ENCODE data around the gene DCAF8. TPM values are rescaled to one million over a fixed set of nuclear protein-coding genes. Genes with fewer than 3 reads are reported as not detected.

Gene DCAF8
- total RNA-seq, 2 donors from 2014 or later, result 167 to 178 TPM

DNA sequence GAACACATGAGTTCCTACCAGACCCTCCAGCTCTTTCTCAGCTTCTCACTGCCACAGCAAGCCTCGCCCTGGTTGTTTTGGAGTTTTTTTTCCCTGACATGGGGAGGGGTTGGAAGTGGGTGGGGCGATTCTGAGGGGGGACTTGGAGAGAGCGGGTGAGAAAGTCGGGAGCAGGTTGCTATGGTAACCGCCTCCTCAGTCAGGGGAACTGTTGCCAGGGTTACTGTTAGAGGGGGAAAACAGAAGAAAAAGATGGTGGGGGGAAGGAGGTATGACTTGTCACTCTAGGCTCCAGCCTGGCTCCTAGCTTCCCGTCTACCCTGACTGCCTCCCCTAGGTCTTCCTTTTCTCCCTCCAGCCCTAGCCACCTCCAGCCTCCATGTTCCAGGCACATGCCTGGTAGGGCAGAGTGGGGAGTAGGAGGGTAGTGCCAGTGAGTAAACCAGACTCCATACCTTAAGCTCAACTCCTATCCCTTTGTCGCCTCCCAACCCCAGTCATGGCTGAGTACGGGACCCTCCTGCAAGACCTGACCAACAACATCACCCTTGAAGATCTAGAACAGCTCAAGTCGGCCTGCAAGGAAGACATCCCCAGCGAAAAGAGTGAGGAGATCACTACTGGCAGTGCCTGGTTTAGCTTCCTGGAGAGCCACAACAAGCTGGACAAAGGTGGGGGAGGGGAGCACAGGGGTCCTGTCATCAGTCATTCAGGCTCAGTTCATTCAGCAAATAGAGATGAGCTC lies 51.1 kb downstream of the DCAF8 start:
- ATAC-seq (no peak), DNase-seq (no peak)
- Mint-ChIP-seq H3K4me1 (peaks cover 49% of the 10 kb centered on the region), H3K36me3 (ENCODE audit: low read depth) (peaks cover 16% of the 10 kb centered on the region), H3K4me3 (no peak overlapping the region), H3K27ac (peak overlapping the region; percentile 54), H3K27me3 (no peaks in the 10 kb centered on the region)
- no peaks in the 10 kb centered on the region for H3K9me3 ChIP-seq (ENCODE audit: control insufficient read depth, low read length, poor library complexity, severe bottlenecking)

DNA sequence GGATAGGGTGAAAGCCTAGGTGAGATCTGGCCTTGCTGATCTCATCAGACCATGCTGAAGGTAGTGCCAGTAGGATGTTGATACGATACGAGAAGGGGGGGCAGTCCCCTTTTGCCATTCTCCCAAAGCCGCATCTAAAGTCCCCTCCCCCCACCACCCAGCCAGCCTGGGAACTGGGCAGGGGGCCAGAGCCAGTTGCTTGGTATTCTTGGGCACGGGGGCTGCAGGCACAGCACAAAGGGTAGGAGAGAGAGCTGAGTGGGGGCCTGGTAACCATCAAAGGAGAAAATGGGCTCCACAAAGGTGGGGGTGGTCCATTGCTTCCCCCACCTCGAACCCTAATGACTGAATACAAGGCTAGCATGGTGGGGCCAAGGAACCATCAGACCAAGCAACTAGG lies 51.8 kb downstream of the DCAF8 start:
- DNase-seq (no peak), ATAC-seq (no peak)
- no peaks in the 10 kb centered on the region for H3K9me3 ChIP-seq (ENCODE audit: control insufficient read depth, low read length, poor library complexity, severe bottlenecking)
- peaks cover 16% of the 10 kb centered on the region for H3K36me3 Mint-ChIP-seq (ENCODE audit: low read depth)
- H3K27ac Mint-ChIP-seq, result peak overlapping the region; percentile 94
- no peaks in the 10 kb centered on the region for H3K27me3 Mint-ChIP-seq
- H3K4me1 Mint-ChIP-seq, result peaks cover 49% of the 10 kb centered on the region
- H3K4me3 Mint-ChIP-seq, result no peak overlapping the region

DNA sequence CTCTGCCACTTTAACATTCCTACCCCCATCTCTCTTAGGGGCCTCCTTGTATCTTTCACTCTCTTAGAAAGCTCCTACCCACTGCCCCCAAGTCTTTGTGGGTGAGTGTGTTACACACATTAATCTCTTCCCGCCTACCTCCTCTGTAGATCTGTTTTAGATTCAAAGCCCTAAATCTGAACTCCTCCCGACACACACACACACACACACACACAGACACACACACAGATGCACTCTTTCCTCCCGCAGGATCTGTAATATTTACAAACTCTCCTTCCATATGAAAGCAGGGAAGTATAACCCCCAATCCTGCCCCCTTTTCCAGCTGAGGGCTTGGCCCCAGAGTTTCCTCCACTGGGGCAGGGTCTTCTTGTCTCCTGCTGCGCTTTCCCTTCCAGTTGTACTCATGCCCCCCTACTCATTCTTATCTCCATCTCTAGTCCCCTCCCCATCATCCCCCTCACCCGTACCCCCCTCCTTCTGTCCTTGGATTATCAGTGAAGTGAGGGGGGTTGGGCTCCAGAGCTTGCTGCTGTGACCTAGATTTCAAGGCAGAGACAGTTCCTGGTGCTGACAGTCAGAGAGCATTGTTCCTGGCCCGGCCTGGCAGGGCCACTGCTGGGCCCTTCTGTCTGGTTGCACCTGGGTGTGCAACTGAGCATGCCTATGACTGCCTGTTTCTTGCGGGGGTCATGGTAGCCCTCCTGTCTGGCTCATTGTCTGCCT lies 52.9 kb downstream of the DCAF8 start:
- H3K27ac Mint-ChIP-seq, result peak overlapping the region; percentile 94
- peaks cover 52% of the 10 kb centered on the region for H3K4me1 Mint-ChIP-seq
- no peak overlapping the region for H3K4me3 Mint-ChIP-seq
- DNase-seq, result no peak
- H3K9me3 ChIP-seq (ENCODE audit: control insufficient read depth, low read length, poor library complexity, severe bottlenecking), result no peaks in the 10 kb centered on the region
- H3K27me3 Mint-ChIP-seq, result no peaks in the 10 kb centered on the region
- ATAC-seq, result peak; percentile 27
- H3K36me3 Mint-ChIP-seq (ENCODE audit: low read depth), result peaks cover 14% of the 10 kb centered on the region

DNA sequence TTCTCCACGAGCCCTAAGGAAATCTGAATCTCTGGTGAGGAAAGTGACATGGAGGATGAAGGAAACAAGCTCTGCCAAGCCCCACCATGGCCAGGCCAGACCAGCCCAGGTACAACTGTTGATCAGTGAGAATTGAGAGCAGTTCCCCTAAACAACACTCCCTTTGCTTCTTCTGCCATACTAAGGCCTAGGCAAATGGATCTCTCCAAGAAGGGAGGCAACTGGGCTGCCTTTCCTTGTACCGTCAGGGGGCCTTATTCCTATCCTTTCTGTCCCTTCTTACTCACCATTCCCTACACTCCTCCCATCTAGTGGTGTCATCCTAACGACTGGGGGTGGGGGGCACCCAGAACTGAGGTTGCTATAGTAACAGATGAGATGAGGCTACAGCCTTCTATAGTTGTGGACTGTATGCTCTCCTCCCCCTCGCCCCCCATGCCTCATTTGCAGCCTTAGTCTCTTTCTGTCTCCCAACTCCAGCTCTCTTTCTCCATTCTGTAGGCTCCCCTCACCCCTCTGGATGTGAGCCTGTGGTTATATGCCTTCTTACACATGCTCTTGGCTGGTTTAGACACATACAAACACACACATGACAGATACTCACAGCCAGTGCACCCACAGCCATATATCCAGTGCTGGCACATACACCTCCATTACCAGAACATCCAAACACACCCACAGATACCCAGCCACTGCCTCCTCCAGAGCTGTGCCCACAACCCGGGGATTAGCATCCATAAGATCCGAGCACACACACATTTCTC lies 53.6 kb downstream of the DCAF8 start:
- peaks cover 11% of the 10 kb centered on the region for H3K36me3 Mint-ChIP-seq (ENCODE audit: low read depth)
- peak overlapping the region; percentile 94 for H3K27ac Mint-ChIP-seq
- H3K4me3 Mint-ChIP-seq, result no peak overlapping the region
- no peaks in the 10 kb centered on the region for H3K27me3 Mint-ChIP-seq
- H3K9me3 ChIP-seq (ENCODE audit: control insufficient read depth, low read length, poor library complexity, severe bottlenecking), result no peaks in the 10 kb centered on the region
- DNase-seq, result no peak
- no peak for ATAC-seq
- H3K4me1 Mint-ChIP-seq, result peaks cover 58% of the 10 kb centered on the region

DNA sequence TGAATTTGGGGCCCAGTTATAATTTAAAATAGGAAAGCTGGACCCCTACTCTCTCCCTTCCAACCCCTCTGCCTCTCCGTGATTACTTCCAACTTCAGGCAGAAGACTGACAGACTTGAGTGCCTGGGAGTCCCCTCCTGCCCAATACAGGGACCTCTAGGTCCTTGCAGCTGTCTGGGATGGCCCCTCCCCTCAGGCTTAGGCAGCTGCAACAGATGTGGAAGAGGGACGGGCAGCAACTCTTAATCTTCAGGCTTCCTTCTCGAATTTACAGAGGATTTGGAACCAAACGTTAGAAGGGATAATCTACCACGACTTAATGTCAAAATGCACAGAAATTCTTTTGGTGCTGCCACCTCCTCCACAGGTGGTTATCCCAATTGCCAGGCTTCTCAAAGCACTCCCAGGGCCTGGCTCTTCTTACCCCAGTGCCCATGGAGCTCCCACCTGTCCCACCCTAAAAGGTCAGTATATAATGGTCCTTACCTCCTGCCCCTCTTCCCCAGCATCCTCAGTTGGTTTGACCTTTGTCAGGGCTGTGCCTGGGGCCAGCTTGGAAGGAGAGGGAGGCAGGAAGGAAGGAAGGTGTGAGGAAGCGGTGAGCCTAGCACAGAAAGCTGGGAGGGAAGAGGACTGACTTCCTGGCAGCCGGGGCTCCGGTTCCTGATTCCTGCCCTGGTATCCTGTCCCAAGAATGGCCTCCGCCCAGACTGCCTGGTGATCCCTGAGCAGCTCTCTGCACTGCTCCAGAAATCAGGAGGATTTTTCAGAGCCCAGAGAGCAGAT lies 54.4 kb downstream of the DCAF8 start:
- H3K9me3 ChIP-seq (ENCODE audit: control insufficient read depth, low read length, poor library complexity, severe bottlenecking), result no peaks in the 10 kb centered on the region
- H3K27ac Mint-ChIP-seq, result peak overlapping the region; percentile 94
- H3K4me1 Mint-ChIP-seq, result peaks cover 58% of the 10 kb centered on the region
- ATAC-seq (no peak), DNase-seq (no peak)
- peaks cover 5% of the 10 kb centered on the region for H3K36me3 Mint-ChIP-seq (ENCODE audit: low read depth)
- H3K4me3 Mint-ChIP-seq, result no peak overlapping the region
- H3K27me3 Mint-ChIP-seq, result no peaks in the 10 kb centered on the region

DNA sequence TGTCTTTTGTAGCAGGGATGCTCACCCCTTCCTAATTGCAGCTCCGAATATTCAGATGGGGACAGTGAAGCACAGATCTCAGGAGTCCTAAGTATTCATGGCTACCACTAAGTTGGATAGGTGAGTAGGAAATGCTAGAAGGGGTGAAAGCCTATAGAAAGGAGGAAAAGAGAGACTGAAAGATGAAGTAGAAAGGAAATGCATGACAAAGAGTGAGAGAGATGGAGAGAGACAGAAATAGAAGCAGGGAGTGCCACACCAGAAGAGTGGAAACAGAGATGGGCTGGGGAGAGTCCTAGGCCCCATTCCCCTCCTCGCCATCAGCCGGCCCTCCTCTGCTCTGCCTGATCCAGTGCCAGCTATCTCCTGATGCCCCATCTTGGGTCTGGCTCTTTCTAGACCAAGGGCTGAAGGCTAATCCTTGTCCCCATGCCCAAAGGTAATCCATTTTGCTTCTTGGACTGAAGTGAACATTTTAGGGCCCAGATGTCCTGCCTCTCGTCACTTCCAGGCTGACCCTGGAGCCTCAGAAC lies 55.2 kb downstream of the DCAF8 start:
- Mint-ChIP-seq H3K4me3 (peak overlapping the region; percentile 93), H3K36me3 (ENCODE audit: low read depth) (peaks cover 2% of the 10 kb centered on the region), H3K27ac (peak overlapping the region; percentile 92), H3K27me3 (no peaks in the 10 kb centered on the region), H3K4me1 (peaks cover 56% of the 10 kb centered on the region)
- ATAC-seq (no peak), DNase-seq (no peak)
- H3K9me3 ChIP-seq (ENCODE audit: control insufficient read depth, low read length, poor library complexity, severe bottlenecking), result no peaks in the 10 kb centered on the region

DNA sequence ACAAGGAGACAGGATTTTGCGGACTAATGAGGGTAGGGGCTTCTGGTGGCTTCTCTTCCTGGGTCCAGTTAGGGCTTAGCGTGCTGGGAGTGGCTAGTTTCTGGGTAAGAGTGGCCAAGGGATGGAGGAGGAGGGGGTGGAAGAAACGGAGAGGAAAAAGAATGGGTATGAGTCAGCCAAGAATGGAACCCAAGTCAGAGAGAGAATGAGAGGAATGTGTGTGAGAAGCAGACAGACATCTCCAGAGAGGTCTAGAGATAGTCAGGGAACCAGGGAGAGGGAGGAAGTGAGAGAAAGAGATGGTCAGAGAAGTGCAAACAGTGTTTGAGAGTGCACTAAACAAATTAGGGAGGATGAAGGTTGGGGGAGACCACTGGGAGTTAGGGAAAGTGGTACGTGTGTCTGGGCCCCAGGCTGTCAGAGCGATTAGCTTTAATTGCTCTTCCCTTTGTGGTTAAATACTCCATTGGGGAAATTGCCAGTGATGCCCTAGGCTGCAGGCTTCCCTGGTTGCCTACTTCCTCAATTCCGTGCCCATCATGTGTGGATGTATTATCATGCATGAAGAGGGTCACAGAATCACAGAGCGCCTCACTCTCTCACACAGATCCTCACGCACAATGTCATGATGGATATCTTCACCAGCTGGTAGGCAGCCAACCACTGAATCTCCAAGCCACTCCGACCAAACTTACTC lies 55.8 kb downstream of the DCAF8 start:
- ATAC-seq (no peak), DNase-seq (no peak)
- peak overlapping the region; percentile 92 for H3K27ac Mint-ChIP-seq
- H3K9me3 ChIP-seq (ENCODE audit: control insufficient read depth, low read length, poor library complexity, severe bottlenecking), result no peaks in the 10 kb centered on the region
- peak overlapping the region; percentile 93 for H3K4me3 Mint-ChIP-seq
- no peaks in the 10 kb centered on the region for H3K36me3 Mint-ChIP-seq (ENCODE audit: low read depth)
- H3K4me1 Mint-ChIP-seq, result peaks cover 57% of the 10 kb centered on the region
- no peaks in the 10 kb centered on the region for H3K27me3 Mint-ChIP-seq

DNA sequence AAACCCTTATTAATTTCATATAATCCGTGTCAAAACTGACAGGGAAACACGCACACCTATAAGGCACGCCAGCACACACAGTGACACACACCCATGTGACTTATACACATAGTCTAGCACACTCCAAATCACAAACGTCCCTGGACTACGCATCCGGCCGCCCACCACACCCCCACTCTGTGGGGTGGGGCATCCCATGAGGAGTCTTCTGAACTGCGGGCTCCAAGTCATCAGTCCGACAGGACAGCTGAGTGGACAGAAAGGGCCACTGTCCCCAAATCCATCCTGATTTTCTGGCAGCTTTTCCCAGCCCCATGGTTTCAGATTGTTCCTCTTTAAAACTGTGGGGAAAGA lies 56.3 kb downstream of the DCAF8 start:
- H3K27ac Mint-ChIP-seq, result peak overlapping the region; percentile 92
- H3K4me3 Mint-ChIP-seq, result peak overlapping the region; percentile 93
- ATAC-seq, result peak; percentile 59
- H3K27me3 Mint-ChIP-seq, result no peaks in the 10 kb centered on the region
- no peaks in the 10 kb centered on the region for H3K9me3 ChIP-seq (ENCODE audit: control insufficient read depth, low read length, poor library complexity, severe bottlenecking)
- DNase-seq, result peak in 1 of 3 donors; percentile 31
- peaks cover 56% of the 10 kb centered on the region for H3K4me1 Mint-ChIP-seq
- no peaks in the 10 kb centered on the region for H3K36me3 Mint-ChIP-seq (ENCODE audit: low read depth)

DNA sequence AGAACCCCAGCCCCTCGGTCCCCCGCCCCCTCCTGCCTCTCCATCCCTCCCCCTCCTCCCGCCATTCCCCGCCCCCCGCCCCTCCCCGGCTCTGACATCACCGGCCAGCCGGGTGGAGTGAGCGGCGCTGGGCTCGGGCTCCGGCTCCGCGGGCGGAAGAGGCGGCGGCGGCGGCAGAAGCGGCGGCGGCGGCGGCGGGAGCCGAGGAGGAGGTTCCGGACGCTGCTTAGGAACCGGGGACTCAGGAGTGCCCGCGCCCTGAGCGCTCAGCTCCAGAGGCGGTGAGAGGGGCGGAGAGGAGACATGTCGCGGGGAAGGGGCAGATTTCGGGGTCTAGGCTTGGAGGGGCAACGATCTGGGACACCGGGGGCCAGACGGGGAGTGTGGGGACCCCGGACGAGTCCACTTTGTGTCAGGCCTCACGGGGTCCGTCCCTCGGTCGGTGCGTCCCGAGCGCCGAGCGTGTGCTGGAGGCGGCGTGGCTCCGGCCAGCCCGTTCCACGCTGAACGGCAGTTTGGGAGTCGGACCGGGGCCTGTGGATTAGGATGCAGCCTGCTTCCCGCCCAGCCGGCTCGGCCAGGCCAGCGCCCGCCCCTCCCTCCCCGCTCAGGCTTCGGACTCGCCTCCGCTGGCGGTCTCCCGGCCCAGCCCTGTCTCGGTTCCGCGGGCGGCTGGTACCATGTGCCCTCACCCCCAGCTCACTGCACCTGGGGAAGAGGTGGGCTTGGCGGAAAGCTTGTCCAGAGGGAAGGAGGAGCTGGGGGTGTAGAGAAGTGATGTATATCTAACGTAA lies 56.9 kb downstream of the DCAF8 start, which contains the start of gene PEA15:
Gene PEA15 (plus strand): TSS at position 143 of the 794 bp plus-strand sequence. CDS start 6,161 bp downstream, outside the sequence.
- H3K27ac Mint-ChIP-seq, result peak within 1 kb of the TSS; percentile 92
- no peaks in the 10 kb centered on the region for H3K27me3 Mint-ChIP-seq
- ATAC-seq (peak; percentile 75), DNase-seq (peak; percentile 45 to 60 (median 56))
- H3K9me3 ChIP-seq (ENCODE audit: control insufficient read depth, low read length, poor library complexity, severe bottlenecking), result no peaks in the 10 kb centered on the region
- peak within 1 kb of the TSS; percentile 93 for H3K4me3 Mint-ChIP-seq
- peaks cover 55% of the 10 kb centered on the region for H3K4me1 Mint-ChIP-seq
- H3K36me3 Mint-ChIP-seq (ENCODE audit: low read depth), result no peaks in the 10 kb centered on the region

DNA sequence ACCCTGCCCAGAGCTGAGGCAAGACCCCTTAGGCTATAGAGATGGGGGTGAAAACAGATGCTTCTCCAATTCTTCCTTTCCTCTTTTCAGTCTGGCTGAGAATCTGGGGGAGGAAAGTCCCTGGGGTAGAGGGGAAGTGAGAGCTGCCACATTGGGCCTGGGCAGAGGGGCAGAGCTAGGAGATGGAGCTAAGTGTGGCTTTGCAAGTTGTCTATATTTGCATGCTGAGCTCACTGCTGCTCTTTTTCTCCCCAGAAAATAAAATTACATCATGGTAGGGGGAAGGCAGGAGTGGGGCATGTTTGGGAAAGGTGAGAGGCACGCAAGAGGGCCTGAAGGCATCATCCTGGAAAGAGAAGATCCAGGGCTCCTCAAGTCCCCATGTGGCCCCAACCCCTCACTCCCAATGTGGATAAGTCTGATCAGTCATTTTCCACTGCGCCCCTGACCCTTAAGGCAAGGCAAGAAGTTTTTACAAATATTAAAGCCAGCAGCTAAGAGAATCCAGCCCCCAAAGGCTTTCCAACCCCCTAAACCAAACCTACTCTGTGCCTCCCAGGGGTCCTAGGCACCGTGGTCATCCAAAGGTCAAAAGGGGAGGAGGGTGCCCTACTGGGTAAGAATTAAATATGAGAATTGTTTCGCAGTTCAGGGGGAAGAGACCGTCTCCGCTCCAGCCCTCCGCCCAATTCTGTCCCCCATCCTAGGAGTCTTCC lies 57.7 kb downstream of the DCAF8 start:
- ATAC-seq (peak; percentile 66), DNase-seq (no peak)
- H3K9me3 ChIP-seq (ENCODE audit: control insufficient read depth, low read length, poor library complexity, severe bottlenecking), result no peaks in the 10 kb centered on the region
- Mint-ChIP-seq H3K36me3 (ENCODE audit: low read depth) (no peaks in the 10 kb centered on the region), H3K27ac (peak overlapping the region; percentile 92), H3K27me3 (no peaks in the 10 kb centered on the region), H3K4me1 (peaks cover 50% of the 10 kb centered on the region), H3K4me3 (peak overlapping the region; percentile 93)

DNA sequence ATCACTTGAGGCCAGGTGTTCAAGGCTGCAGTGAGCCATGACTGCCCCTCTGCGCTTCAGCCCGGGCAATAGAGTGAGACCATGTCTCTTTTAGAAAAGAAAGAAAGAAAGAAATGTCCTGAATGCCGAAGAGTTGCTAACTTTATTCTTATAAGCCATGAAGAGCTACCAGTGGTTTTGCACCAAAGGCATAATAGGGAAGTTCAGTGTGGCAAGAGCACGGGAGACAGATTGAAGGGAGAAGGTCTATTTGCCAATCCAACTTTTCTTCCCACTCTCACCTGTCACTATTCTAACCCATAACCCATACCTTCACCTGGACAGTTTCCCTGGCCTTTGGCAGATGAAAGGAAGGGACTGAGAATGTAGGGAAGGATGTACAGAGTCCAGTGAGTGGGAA lies 61.6 kb downstream of the DCAF8 start:
- Mint-ChIP-seq H3K36me3 (ENCODE audit: low read depth) (no peaks in the 10 kb centered on the region), H3K27me3 (no peaks in the 10 kb centered on the region), H3K4me1 (peaks cover 14% of the 10 kb centered on the region), H3K27ac (no peak overlapping the region), H3K4me3 (no peak overlapping the region)
- no peaks in the 10 kb centered on the region for H3K9me3 ChIP-seq (ENCODE audit: control insufficient read depth, low read length, poor library complexity, severe bottlenecking)
- ATAC-seq (no peak), DNase-seq (no peak)

Data from T-helper 17 cell (primary cell).